ENCODE data around the gene RALGAPA2. TPM values are rescaled to one million over a fixed set of nuclear protein-coding genes. Genes with fewer than 3 reads are reported as not detected.

RALGAPA2 gene
- total RNA-seq, 1 donor from 2014 or later, result 30.3 TPM

DNA sequence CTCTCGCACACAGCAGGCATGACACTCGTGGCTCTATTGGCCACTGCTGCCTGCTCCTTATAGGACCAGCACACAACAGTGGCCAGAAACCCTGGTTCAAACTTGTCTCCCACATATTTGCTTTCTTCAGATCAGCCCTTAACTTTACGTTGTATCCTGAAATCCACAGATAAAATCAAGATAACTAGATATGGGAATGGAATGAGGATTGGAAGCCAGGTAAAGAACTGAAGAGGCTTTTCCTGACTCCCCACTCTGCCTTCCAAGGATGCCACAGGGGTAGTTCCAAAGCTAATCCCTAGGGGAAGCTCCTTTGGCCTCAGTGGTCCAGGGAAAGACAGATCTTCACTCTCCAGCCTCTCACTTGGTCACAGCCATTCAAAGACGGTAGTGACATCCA, 258.1 kb downstream of the RALGAPA2 start:
- Mint-ChIP-seq H3K27ac (ENCODE audit: unreplicated experiment) (no peak overlapping the region), H3K4me3 (ENCODE audit: unreplicated experiment) (no peak overlapping the region), H3K27me3 (ENCODE audit: unreplicated experiment) (no peaks in the 10 kb centered on the region), H3K9me3 (ENCODE audit: unreplicated experiment) (no peaks in the 10 kb centered on the region), H3K36me3 (ENCODE audit: low read depth, unreplicated experiment) (no peaks in the 10 kb centered on the region), H3K4me1 (ENCODE audit: unreplicated experiment) (peaks cover 7% of the 10 kb centered on the region)
- DNase-seq (ENCODE audit: low spot score), result no peak
- TF ChIP-seq, protein P1, sequence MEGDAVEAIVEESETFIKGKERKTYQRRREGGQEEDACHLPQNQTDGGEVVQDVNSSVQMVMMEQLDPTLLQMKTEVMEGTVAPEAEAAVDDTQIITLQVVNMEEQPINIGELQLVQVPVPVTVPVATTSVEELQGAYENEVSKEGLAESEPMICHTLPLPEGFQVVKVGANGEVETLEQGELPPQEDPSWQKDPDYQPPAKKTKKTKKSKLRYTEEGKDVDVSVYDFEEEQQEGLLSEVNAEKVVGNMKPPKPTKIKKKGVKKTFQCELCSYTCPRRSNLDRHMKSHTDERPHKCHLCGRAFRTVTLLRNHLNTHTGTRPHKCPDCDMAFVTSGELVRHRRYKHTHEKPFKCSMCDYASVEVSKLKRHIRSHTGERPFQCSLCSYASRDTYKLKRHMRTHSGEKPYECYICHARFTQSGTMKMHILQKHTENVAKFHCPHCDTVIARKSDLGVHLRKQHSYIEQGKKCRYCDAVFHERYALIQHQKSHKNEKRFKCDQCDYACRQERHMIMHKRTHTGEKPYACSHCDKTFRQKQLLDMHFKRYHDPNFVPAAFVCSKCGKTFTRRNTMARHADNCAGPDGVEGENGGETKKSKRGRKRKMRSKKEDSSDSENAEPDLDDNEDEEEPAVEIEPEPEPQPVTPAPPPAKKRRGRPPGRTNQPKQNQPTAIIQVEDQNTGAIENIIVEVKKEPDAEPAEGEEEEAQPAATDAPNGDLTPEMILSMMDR (IDR thresholded peaks at IDR 0.05; ENCODE audit: unreplicated experiment), result no peak

GRCh38 chr20:20452254-20452676, 260.2 kb downstream of the RALGAPA2 start:
- TF ChIP-seq, protein P1 (IDR thresholded peaks at IDR 0.05; ENCODE audit: unreplicated experiment), result no peak
- Mint-ChIP-seq H3K4me1 (ENCODE audit: unreplicated experiment) (peaks cover 7% of the 10 kb centered on the region), H3K9me3 (ENCODE audit: unreplicated experiment) (no peaks in the 10 kb centered on the region), H3K27me3 (ENCODE audit: unreplicated experiment) (no peaks in the 10 kb centered on the region), H3K4me3 (ENCODE audit: unreplicated experiment) (no peak overlapping the region), H3K27ac (ENCODE audit: unreplicated experiment) (no peak overlapping the region), H3K36me3 (ENCODE audit: low read depth, unreplicated experiment) (no peaks in the 10 kb centered on the region)
- DNase-seq (ENCODE audit: low spot score), result peak; percentile 78

GRCh38 chr20:20450521-20450920, 261.9 kb downstream of the RALGAPA2 start:
- no peak overlapping the region for H3K4me3 Mint-ChIP-seq (ENCODE audit: unreplicated experiment)
- TF ChIP-seq, protein P1 (IDR thresholded peaks at IDR 0.05; ENCODE audit: unreplicated experiment), result no peak
- DNase-seq (ENCODE audit: low spot score), result no peak
- no peaks in the 10 kb centered on the region for H3K36me3 Mint-ChIP-seq (ENCODE audit: low read depth, unreplicated experiment)
- H3K4me1 Mint-ChIP-seq (ENCODE audit: unreplicated experiment), result peaks cover 7% of the 10 kb centered on the region
- no peaks in the 10 kb centered on the region for H3K9me3 Mint-ChIP-seq (ENCODE audit: unreplicated experiment)
- H3K27ac Mint-ChIP-seq (ENCODE audit: unreplicated experiment), result no peak overlapping the region
- H3K27me3 Mint-ChIP-seq (ENCODE audit: unreplicated experiment), result no peaks in the 10 kb centered on the region

GRCh38 chr20:20448881-20449280, 263.6 kb downstream of the RALGAPA2 start:
- Mint-ChIP-seq H3K27me3 (ENCODE audit: unreplicated experiment) (no peaks in the 10 kb centered on the region), H3K27ac (ENCODE audit: unreplicated experiment) (no peak overlapping the region), H3K36me3 (ENCODE audit: low read depth, unreplicated experiment) (no peaks in the 10 kb centered on the region), H3K4me3 (ENCODE audit: unreplicated experiment) (no peak overlapping the region), H3K4me1 (ENCODE audit: unreplicated experiment) (peaks cover 7% of the 10 kb centered on the region), H3K9me3 (ENCODE audit: unreplicated experiment) (no peaks in the 10 kb centered on the region)
- TF ChIP-seq, protein P1 (IDR thresholded peaks at IDR 0.05; ENCODE audit: unreplicated experiment), result no peak
- DNase-seq (ENCODE audit: low spot score), result no peak

DNA sequence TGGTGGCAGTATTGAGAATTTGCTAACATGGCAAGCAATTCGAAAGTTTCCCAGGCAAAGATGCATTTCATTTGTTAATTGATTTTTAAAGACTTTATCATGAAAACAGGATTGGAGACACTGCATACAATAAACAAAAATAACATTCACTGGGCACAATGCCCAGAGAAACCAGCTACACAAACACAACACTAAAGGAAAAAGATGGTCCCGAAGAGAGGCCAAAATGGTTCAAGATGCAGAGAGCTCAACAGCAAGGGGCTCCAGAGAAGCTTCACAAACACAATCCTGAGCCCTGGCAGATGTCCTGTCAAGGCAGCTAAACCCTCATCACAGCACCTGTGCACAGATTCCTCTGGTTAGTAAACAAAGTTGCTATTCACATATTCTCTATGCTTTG, 265.2 kb downstream of the RALGAPA2 start:
- no peak overlapping the region for H3K4me3 Mint-ChIP-seq (ENCODE audit: unreplicated experiment)
- TF ChIP-seq, protein P1 (IDR thresholded peaks at IDR 0.05; ENCODE audit: unreplicated experiment), result no peak
- DNase-seq (ENCODE audit: low spot score), result no peak
- no peaks in the 10 kb centered on the region for H3K27me3 Mint-ChIP-seq (ENCODE audit: unreplicated experiment)
- no peaks in the 10 kb centered on the region for H3K36me3 Mint-ChIP-seq (ENCODE audit: low read depth, unreplicated experiment)
- peaks cover 1% of the 10 kb centered on the region for H3K4me1 Mint-ChIP-seq (ENCODE audit: unreplicated experiment)
- no peak overlapping the region for H3K27ac Mint-ChIP-seq (ENCODE audit: unreplicated experiment)
- H3K9me3 Mint-ChIP-seq (ENCODE audit: unreplicated experiment), result no peaks in the 10 kb centered on the region
